A549 (cell line): ENCODE data around the gene PSMB10.

Source experiments
- CEBPB ChIP-seq, 2 experiments: fragments of >200 bp in 1 of 2; sonication (Bioruptor Twin) in 1 of 2; formaldehyde crosslinking in 1 of 2; IDR thresholded peaks; 2 replicates each; pipeline ENCODE4 v1.6.1; 2012 to 2016
- EP300 ChIP-seq, 2 experiments: fragments of >200 bp; sonication (Bioruptor Twin); formaldehyde crosslinking; IDR thresholded peaks; 2 replicates in 1 of 2; 3 replicates in 1 of 2; pipeline ENCODE4 v1.6.1; 2016 to 2017
- HDAC2 ChIP-seq: fragments of 200-600 bp; sonication (generic); IDR thresholded peaks from 2 replicates; pipeline ENCODE4 v1.6.1; 2016
- KDM1A ChIP-seq: fragments of 200-600 bp; sonication (generic); IDR thresholded peaks from 2 replicates; pipeline ENCODE4 v1.6.1; 2016; ENCODE audit warnings: low read depth, mild to moderate bottlenecking
- ZSCAN20 ChIP-seq: fragments of 250-450 bp; sonication (Bioruptor Pico); IDR thresholded peaks from 2 replicates; pipeline ENCODE4 v1.8.0; 2022; ENCODE audit warnings: mild to moderate bottlenecking, moderate library complexity
- TF ChIP-seq, protein P1 (sequence below): fragments of >200 bp; sonication (Bioruptor Twin); formaldehyde crosslinking; IDR thresholded peaks from 3 replicates; pipeline ENCODE4 v1.5.1; 2016

GRCh38 chr16:67927131-67927941 lies 9.3 kb downstream of the PSMB10 start:
- TF ChIP-seq, protein P1, sequence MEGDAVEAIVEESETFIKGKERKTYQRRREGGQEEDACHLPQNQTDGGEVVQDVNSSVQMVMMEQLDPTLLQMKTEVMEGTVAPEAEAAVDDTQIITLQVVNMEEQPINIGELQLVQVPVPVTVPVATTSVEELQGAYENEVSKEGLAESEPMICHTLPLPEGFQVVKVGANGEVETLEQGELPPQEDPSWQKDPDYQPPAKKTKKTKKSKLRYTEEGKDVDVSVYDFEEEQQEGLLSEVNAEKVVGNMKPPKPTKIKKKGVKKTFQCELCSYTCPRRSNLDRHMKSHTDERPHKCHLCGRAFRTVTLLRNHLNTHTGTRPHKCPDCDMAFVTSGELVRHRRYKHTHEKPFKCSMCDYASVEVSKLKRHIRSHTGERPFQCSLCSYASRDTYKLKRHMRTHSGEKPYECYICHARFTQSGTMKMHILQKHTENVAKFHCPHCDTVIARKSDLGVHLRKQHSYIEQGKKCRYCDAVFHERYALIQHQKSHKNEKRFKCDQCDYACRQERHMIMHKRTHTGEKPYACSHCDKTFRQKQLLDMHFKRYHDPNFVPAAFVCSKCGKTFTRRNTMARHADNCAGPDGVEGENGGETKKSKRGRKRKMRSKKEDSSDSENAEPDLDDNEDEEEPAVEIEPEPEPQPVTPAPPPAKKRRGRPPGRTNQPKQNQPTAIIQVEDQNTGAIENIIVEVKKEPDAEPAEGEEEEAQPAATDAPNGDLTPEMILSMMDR: no peak
- TF ChIP-seq CEBPB (IDR thresholded peaks at IDR 0.05) (no peak), EP300 (IDR thresholded peaks at IDR 0.05) (no peak), HDAC2 (no peak), KDM1A (no peak), ZSCAN20 (no peak)
